ENCODE data around the gene PRH2. TPM values are rescaled to one million over a fixed set of nuclear protein-coding genes. Genes with fewer than 3 reads are reported as not detected.

PRH2 gene
- total and polyA plus RNA-seq, 7 donors, result not detected

GRCh38 chr12:10982244-10982643 is 53.2 kb downstream of the PRH2 start:
- no peak for TF ChIP-seq CTCF (IDR thresholded peaks at IDR 0.05)
- ATAC-seq, result no peak

More at GRCh38 chr12:10982244-10982643, 53.2 kb downstream of the PRH2 start:
- no peaks in the 10 kb centered on the region for H3K4me1 ChIP-seq
- no peak overlapping the region for H3K4me3 ChIP-seq
- no peak for DNase-seq
- H3K36me3 ChIP-seq (ENCODE audit: insufficient read depth in 1 of 2, low read depth in 1 of 2), result no peaks in the 10 kb centered on the region
- no peaks in the 10 kb centered on the region for H3K9me3 ChIP-seq
- H3K27me3 ChIP-seq (ENCODE audit: insufficient read depth in 3 of 3, low read length in 2 of 3), result no peaks in the 10 kb centered on the region
- H3K27ac ChIP-seq, result no peak overlapping the region
- 90 to 98% (median 93%) methylated on average over 5 of the region's 5 CpGs for WGBS, 3 donors
- intact Hi-C loops (cut with DNase I), result no loop called here

Other genes starting within 250 kb of the PRH2 start
- 1,000 to 10,000 TPM; 3,022 to 5,174 (median 4,517) TPM for gene YBX3, start 205.9 kb upstream of the PRH2 start, total RNA-seq
- gene YBX3, start 205.9 kb upstream of the PRH2 start, polyA plus RNA-seq, result 1,000 to 10,000 TPM; 2,735 to 6,125 (median 4,885) TPM
- not detected for gene TAS2R7, start 126.6 kb upstream of the PRH2 start, total RNA-seq
- not detected for gene TAS2R7, start 126.6 kb upstream of the PRH2 start, polyA plus RNA-seq
- gene TAS2R8, start 122.0 kb upstream of the PRH2 start, total RNA-seq, result not detected
- not detected for gene TAS2R8, start 122.0 kb upstream of the PRH2 start, polyA plus RNA-seq
- gene TAS2R9, start 119.1 kb upstream of the PRH2 start, total RNA-seq, result not detected
- not detected for gene TAS2R9, start 119.1 kb upstream of the PRH2 start, polyA plus RNA-seq
- not detected for gene TAS2R10, start 102.9 kb upstream of the PRH2 start, total RNA-seq
- gene TAS2R10, start 102.9 kb upstream of the PRH2 start, polyA plus RNA-seq, result under 1 TPM in 2 of 3 donors, not detected in 1; 0.04 to 0.17 TPM
- gene PRR4, start 79.8 kb upstream of the PRH2 start, total RNA-seq, result 1 to 10 TPM; 1.0 to 3.9 (median 2.7) TPM
- gene PRR4, start 79.8 kb upstream of the PRH2 start, polyA plus RNA-seq, result 10 to 100 TPM in 1 of 3 donors, 1 to 10 TPM in 2; 2.6 to 11.7 (median 4.3) TPM
- gene PRH1, start 45.0 kb upstream of the PRH2 start, total RNA-seq, result 1 to 10 TPM; 3.0 to 6.1 (median 4.4) TPM
- 1 to 10 TPM in 2 of 3 donors, under 1 TPM in 1; 0.59 to 3.0 (median 1.2) TPM for gene PRH1, start 45.0 kb upstream of the PRH2 start, polyA plus RNA-seq
- gene TAS2R13, start 19.7 kb upstream of the PRH2 start, total RNA-seq, result under 1 TPM in 3 of 4 donors, not detected in 1; 0.13 to 0.36 (median 0.28) TPM
- gene TAS2R13, start 19.7 kb upstream of the PRH2 start, polyA plus RNA-seq, result under 1 TPM in 1 of 3 donors, not detected in 2; 0.08 TPM
- under 1 TPM; 0.30 to 0.68 (median 0.59) TPM for gene TAS2R14, start 10.0 kb downstream of the PRH2 start, total RNA-seq
- gene TAS2R14, start 10.0 kb downstream of the PRH2 start, polyA plus RNA-seq, result under 1 TPM; 0.18 to 0.85 (median 0.66) TPM
- gene TAS2R50, start 57.7 kb downstream of the PRH2 start, total RNA-seq, result under 1 TPM in 3 of 4 donors, not detected in 1; 0.29 to 0.99 (median 0.39) TPM
- under 1 TPM in 1 of 3 donors, not detected in 2; 0.14 TPM for gene TAS2R50, start 57.7 kb downstream of the PRH2 start, polyA plus RNA-seq
- gene TAS2R20, start 69.1 kb downstream of the PRH2 start, total RNA-seq, result under 1 TPM; 0.21 to 0.42 (median 0.25) TPM
- under 1 TPM in 2 of 3 donors, not detected in 1; 0.10 to 0.20 TPM for gene TAS2R20, start 69.1 kb downstream of the PRH2 start, polyA plus RNA-seq
- under 1 TPM; 0.34 to 0.86 (median 0.66) TPM for gene TAS2R19, start 93.4 kb downstream of the PRH2 start, total RNA-seq
- gene TAS2R19, start 93.4 kb downstream of the PRH2 start, polyA plus RNA-seq, result under 1 TPM; 0.08 to 0.21 (median 0.18) TPM
- under 1 TPM; 0.34 to 0.81 (median 0.47) TPM for gene TAS2R31, start 102.2 kb downstream of the PRH2 start, total RNA-seq
- under 1 TPM; 0.13 to 0.18 (median 0.15) TPM for gene TAS2R31, start 102.2 kb downstream of the PRH2 start, polyA plus RNA-seq
- gene TAS2R46, start 133.1 kb downstream of the PRH2 start, total RNA-seq, result under 1 TPM in 3 of 4 donors, not detected in 1; 0.23 to 0.51 (median 0.24) TPM
- gene TAS2R46, start 133.1 kb downstream of the PRH2 start, polyA plus RNA-seq, result under 1 TPM in 1 of 3 donors, not detected in 2; 0.04 TPM
- gene TAS2R43, start 163.1 kb downstream of the PRH2 start, total RNA-seq, result under 1 TPM in 1 of 4 donors, not detected in 3; 0.36 TPM
- gene TAS2R43, start 163.1 kb downstream of the PRH2 start, polyA plus RNA-seq, result under 1 TPM in 1 of 3 donors, not detected in 2; 0.09 TPM
- gene TAS2R30, start 205.4 kb downstream of the PRH2 start, total RNA-seq, result 1 to 10 TPM in 1 of 4 donors, under 1 TPM in 3; 0.25 to 1.1 (median 0.78) TPM
- gene TAS2R30, start 205.4 kb downstream of the PRH2 start, polyA plus RNA-seq, result under 1 TPM in 2 of 3 donors, not detected in 1; 0.03 to 0.08 TPM
- gene SMIM10L1, start 242.0 kb downstream of the PRH2 start, total RNA-seq, result 10 to 100 TPM; 18.3 to 20.2 (median 18.5) TPM
- 10 to 100 TPM; 11.5 to 18.2 (median 15.8) TPM for gene SMIM10L1, start 242.0 kb downstream of the PRH2 start, polyA plus RNA-seq

All from psoas muscle (tissue), 8 donors.